AG09309 (cell line): ENCODE data around the gene MECP2.

ENCODE experiments used
- DNase-seq: peaks from one replicate; pipeline ENCODE4 v3.0.0-alpha.2; 2010; ENCODE audit warnings: low read depth
- H3K4me3 ChIP-seq: 2 replicates; pipeline ENCODE4 v1.5.1; 2011; ENCODE audit warnings: mild to moderate bottlenecking, low read depth, low read length, moderate library complexity; ENCODE audit not compliant: control insufficient read depth
- TF ChIP-seq, protein P1 (sequence below): IDR thresholded peaks from 2 replicates; pipeline ENCODE4 v1.5.1; 2011; ENCODE audit warnings: mild to moderate bottlenecking, low read depth, low read length, inconsistent platforms; ENCODE audit not compliant: insufficient read depth, control insufficient read depth; ENCODE audit errors: missing control alignments

Gene MECP2

GRCh38 chrX:154027022-154027402, 70.5 kb downstream of the MECP2 start:
- no peak overlapping the region for H3K4me3 ChIP-seq
- DNase-seq = no peak
- TF ChIP-seq, protein P1, sequence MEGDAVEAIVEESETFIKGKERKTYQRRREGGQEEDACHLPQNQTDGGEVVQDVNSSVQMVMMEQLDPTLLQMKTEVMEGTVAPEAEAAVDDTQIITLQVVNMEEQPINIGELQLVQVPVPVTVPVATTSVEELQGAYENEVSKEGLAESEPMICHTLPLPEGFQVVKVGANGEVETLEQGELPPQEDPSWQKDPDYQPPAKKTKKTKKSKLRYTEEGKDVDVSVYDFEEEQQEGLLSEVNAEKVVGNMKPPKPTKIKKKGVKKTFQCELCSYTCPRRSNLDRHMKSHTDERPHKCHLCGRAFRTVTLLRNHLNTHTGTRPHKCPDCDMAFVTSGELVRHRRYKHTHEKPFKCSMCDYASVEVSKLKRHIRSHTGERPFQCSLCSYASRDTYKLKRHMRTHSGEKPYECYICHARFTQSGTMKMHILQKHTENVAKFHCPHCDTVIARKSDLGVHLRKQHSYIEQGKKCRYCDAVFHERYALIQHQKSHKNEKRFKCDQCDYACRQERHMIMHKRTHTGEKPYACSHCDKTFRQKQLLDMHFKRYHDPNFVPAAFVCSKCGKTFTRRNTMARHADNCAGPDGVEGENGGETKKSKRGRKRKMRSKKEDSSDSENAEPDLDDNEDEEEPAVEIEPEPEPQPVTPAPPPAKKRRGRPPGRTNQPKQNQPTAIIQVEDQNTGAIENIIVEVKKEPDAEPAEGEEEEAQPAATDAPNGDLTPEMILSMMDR = no peak

- H3K4me3 ChIP-seq = no peak overlapping the region
- TF ChIP-seq, protein P1 = no peak
- DNase-seq = no peak
Measured at GRCh38 chrX:154026136-154027021, 71.1 kb downstream of the MECP2 start.

DNA sequence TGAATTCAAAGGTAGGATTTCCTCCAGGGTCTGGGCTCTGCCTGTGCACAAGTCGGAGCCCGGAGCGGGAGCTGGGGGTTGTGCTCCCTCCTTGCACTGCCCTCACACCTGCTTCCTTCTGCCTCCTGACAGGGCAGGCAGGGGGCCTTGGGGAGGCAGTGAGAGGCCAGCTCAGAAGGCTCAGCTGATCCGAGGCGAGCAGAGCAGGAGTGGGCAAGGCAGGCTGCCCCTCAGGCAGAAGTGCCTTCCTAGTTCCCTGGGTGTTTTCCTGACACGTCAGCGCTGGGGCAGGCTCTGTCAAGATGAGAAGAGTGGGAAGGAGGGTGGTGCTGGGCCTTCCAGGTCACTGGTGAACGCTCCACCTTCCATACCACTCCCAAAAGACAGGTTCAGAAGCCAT, 72.3 kb downstream of the MECP2 start:
- TF ChIP-seq, protein P1 = no peak
- H3K4me3 ChIP-seq = no peak overlapping the region
- no peak for DNase-seq

DNA sequence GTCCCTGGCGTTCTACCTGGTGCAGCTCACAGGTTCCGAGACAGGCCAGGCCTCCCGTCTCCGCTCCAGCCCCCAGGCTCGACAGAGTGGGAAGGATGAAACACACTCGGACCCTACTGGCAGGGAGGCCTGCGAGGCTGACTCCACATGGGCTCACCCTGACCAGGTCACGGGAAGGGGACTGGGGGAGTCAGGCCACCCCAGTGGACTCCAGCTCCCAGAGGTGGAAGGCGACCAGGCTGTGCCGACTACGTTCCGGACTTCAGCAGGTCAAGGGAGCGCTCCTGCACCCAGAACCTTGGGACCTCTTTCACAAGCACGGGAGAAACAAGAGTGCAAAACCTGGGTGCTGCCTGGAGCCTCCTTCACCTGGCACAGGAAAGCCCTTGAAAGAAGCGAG, 73.2 kb downstream of the MECP2 start:
- DNase-seq = no peak
- TF ChIP-seq, protein P1 = no peak

DNA sequence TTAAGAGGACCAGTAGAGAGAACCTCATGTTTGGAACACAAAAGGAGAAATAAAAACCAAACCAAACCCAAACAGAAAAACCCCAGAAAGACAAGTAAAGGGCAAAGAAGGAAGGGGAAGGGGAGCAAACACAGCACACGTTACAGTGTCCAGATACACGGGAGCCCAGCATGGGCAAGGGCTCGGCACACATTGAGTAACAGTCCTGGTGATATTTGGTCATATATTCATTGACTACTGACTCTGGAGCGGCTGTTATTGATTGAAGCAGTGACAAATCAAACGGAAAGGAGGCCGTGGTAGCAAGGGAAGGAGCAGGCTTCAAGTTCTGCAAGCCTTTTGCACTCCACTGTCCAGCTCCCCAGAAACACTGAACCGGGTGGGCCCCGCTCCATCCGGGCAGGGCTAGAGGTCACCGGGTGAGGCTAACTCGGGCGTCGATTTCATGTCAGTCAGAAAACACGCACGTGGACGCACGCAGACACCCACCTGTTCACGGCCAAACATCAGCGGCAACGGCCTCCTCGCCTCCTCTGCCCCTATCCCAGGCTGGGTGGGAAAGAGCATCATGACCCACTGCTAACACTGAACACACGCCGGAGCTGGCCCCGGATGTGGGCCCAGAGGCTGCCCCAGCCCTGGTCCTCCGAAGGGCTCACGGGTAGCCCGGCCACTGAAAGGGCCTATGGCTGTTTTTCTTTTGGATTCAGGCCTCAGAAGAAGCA, 74.1 kb downstream of the MECP2 start:
- TF ChIP-seq, protein P1 = no peak
- H3K4me3 ChIP-seq = no peak overlapping the region
- DNase-seq = no peak

More for the DNA sequence above, 73.2 kb downstream of the MECP2 start:
- no peak overlapping the region for H3K4me3 ChIP-seq

GRCh38 chrX:154022108-154022507, 75.4 kb downstream of the MECP2 start:
- DNase-seq = no peak
- no peak overlapping the region for H3K4me3 ChIP-seq
- TF ChIP-seq, protein P1 = no peak
